Stimulated activated effector memory CD8-positive, alpha-beta T cell treated with anti-CD3 and anti-CD28 coated beads, Interleukin-12 subunit alpha, Interleukin-12 subunit beta, amount 100 ng/mL, for 72 hours (primary cell): ENCODE data around the gene PA2G4.
"Not testable (repeated sequence)": the region's sequence is repeated elsewhere in the genome, so short reads cannot be mapped to it uniquely, and the experiment has no call there.

ENCODE experiments used
- ATAC-seq: fragments of 150-1000 bp; cut with Tn5 transposase; 2 replicates; pipeline ENCODE4 v1.10.0; 2021
- DNase-seq, 2 donors: peaks; one replicate each; pipeline ENCODE4 v3.0.0; 2021 to 2022; ENCODE audit warnings: low spot score in 2 of 2
- H3K27ac Mint-ChIP-seq: one replicate; pipeline ENCODE4 v1.8.0; 2022; ENCODE audit warnings: mild to moderate bottlenecking, mixed read lengths
- H3K36me3 Mint-ChIP-seq: one replicate; pipeline ENCODE4 v1.8.0; 2022; ENCODE audit warnings: mild to moderate bottlenecking, mixed read lengths
- H3K4me1 Mint-ChIP-seq: one replicate; pipeline ENCODE4 v1.8.0; 2022; ENCODE audit warnings: mixed read lengths
- H3K4me3 Mint-ChIP-seq: one replicate; pipeline ENCODE4 v1.8.0; 2022; ENCODE audit warnings: mild to moderate bottlenecking, mixed read lengths
- H3K9me3 Mint-ChIP-seq: one replicate; pipeline ENCODE4 v1.8.0; 2022; ENCODE audit warnings: mixed read lengths

PA2G4 gene

GRCh38 chr12:56152132-56152755 is 47.9 kb downstream of the PA2G4 start, which contains the start of gene MYL6B:
TSS of gene MYL6B (plus strand) at chr12:56152587. CDS start at chr12:56153919, 1,332 bp downstream.
- peak; percentile 85 to 96 for DNase-seq
- H3K9me3 Mint-ChIP-seq, result no peaks in the 10 kb centered on the region
- peak; percentile 96 for ATAC-seq
- peaks cover 54% of the 10 kb centered on the region for H3K4me1 Mint-ChIP-seq
- peak within 1 kb of the TSS; percentile 87 for H3K4me3 Mint-ChIP-seq
- H3K27ac Mint-ChIP-seq, result peak within 1 kb of the TSS; percentile 98
- H3K36me3 Mint-ChIP-seq, result peaks cover 58% of the 10 kb centered on the region

DNA sequence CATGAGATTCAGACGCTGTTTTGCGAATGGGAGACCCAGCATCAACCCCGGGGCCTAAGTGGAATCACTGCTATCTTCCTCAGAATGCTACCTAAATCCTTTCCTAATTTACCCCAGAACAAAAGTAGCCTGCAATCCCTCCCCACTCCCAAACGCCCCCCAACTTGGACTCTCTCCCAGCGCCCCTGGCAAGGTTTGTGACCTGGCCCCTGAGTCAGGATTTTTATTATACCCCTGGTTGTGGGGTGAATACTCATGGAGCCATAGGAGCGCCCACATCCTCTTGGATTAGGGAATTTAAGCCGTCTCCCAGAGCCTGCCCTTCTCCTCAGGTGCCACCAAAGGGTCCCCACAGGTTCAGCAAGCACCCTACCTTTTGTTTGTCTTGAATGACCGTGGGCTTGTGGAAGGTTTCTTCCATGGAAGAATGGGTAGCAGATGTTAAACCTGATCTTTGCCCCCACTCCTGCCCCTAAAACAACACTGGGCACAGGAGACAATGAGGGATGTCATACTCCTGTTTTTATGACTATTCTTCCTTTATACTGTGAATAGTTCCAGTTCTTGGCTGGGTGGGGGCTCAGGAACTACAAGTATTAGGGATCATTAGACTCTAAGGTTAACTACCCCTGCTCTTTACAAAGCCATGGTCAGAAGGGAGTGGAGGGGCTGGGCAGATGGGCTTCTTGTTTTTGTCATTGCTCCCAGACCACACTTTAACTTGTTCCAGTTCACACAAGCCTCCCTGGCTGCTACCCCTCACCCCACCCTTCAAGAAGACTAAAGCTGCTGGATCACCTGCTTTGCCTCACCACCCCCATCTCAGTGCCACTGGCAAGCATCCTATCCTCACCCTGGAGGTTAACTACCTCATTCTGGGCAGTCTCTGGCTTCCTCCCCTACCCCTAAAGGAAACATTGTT is 48.7 kb downstream of the PA2G4 start:
- Mint-ChIP-seq H3K9me3 (no peaks in the 10 kb centered on the region), H3K36me3 (peaks cover 66% of the 10 kb centered on the region), H3K27ac (peak overlapping the region; percentile 98), H3K4me3 (peak overlapping the region; percentile 87), H3K4me1 (peaks cover 62% of the 10 kb centered on the region)
- DNase-seq (no peak), ATAC-seq (no peak)

DNA sequence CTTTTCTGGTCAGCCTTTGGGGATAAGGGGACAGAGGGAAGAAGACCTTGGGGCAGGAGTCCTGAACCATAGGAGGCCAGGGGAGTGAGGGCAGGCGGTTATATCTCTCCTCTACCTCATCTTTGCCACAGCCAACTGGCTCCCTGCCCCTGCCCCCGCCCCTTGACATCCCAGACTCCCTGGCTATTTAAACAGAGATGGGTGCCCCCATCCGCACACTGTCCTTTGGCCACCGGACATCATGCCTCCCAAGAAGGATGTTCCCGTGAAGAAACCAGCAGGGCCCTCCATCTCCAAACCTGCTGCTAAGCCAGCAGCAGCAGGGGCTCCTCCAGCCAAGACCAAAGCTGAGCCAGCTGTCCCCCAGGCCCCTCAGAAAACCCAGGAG is 49.3 kb downstream of the PA2G4 start:
- DNase-seq (no peak), ATAC-seq (no peak)
- Mint-ChIP-seq H3K27ac (peak overlapping the region; percentile 98), H3K4me3 (peak overlapping the region; percentile 87), H3K36me3 (peaks cover 72% of the 10 kb centered on the region), H3K4me1 (peaks cover 66% of the 10 kb centered on the region), H3K9me3 (no peaks in the 10 kb centered on the region)

DNA sequence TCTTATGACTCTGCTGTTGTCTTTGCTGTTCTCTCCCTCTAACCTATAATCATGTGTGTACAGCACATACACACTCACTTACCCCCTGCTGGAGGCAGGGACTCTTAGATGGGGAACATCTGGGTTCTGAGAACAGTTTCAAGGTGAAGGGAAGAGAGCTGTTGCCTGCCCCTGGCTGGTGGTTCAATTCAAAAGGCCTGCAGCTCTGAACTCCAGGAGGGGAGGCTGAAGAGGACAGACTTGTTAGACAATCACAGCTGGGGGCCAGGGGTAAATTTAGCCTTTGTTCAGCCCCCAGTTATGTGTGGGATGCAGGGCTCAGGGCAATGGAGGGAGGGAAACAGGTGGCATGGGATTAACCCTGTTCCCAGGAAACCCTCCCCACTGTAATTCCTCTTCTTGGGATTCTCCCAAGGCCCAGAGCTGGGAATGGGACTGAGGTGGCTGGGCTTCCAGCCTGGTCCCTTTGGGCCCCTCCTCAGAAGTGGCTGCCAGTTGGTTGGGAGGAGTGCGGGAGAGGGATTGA is 50.0 kb downstream of the PA2G4 start:
- H3K4me3 Mint-ChIP-seq, result no peak overlapping the region
- peak overlapping the region; percentile 98 for H3K27ac Mint-ChIP-seq
- peaks cover 72% of the 10 kb centered on the region for H3K4me1 Mint-ChIP-seq
- DNase-seq (no peak), ATAC-seq (no peak)
- no peaks in the 10 kb centered on the region for H3K9me3 Mint-ChIP-seq
- H3K36me3 Mint-ChIP-seq, result peaks cover 79% of the 10 kb centered on the region

GRCh38 chr12:56154818-56155217 is 50.5 kb downstream of the PA2G4 start:
- Mint-ChIP-seq H3K27ac (peak overlapping the region; percentile 98), H3K36me3 (peaks cover 82% of the 10 kb centered on the region), H3K4me3 (no peak overlapping the region), H3K4me1 (peaks cover 77% of the 10 kb centered on the region), H3K9me3 (no peaks in the 10 kb centered on the region)
- DNase-seq, result no peak
- no peak for ATAC-seq

DNA sequence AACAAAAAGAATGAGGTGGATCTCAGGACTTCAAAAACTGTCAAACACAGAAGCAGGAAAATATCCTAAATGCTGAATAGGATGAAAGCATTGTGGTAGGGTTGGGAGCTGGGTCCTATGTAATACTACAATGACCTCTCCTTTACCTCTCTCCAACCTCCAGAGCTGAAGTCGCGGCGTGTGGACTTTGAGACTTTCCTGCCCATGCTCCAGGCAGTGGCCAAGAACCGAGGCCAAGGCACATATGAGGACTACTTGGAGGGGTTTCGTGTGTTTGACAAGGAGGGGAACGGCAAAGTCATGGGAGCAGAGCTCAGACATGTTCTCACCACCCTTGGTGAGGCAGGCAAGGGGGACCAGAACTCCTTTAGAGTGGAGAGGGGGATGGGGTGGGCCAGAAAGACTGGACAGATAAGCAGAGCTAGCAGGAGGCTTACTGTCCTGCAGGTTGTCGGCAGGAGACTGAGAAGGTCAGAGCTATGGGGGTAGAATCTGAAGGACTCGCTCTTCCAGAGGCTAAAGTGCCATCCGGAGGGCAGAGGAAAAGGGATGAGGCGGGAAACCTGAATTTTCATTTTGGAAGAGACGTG is 51.0 kb downstream of the PA2G4 start:
- DNase-seq (no peak), ATAC-seq (no peak)
- Mint-ChIP-seq H3K27ac (peak overlapping the region; percentile 98), H3K4me3 (peak overlapping the region; percentile 6), H3K36me3 (peaks cover 82% of the 10 kb centered on the region), H3K4me1 (peaks cover 79% of the 10 kb centered on the region), H3K9me3 (no peaks in the 10 kb centered on the region)

DNA sequence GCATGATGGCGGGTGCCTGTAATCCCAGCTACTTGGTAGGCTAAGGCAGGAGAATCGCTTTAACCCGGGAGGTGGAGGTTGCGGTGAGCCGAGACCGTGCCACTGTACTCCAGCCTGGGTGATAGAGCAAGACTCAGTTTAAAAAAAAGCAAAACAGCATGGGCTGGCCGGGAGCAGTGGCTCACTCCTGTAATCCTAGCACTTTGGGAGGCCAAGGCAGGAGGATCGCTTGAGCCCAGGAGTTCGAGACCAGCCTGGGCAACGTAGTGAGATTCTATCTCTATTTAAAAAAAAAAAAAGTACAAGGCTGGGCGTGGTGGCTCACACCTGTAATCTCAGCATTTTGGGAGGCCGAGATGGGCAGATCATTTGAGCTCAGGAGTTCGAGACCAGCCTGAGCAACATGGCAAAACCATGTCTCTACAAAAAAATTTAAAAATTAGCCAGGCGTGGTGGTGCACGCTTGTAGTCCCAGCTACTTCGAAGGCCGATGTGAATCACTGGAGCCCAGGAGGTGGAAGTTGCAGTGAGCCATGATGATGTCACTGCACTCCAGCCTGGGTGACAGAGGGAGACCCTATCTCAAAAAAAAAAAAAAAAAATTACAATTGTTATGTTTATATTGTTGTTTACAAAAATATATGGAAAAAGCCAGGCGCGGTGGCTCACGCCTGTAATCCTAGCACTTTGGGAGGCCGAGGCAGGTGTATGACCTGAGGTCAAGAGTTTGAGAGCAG is 52.3 kb downstream of the PA2G4 start:
- ATAC-seq, DNase-seq, H3K9me3 Mint-ChIP-seq: not testable (repeated sequence)
- Mint-ChIP-seq H3K36me3 (peaks cover 82% of the 10 kb centered on the region), H3K27ac (peak overlapping the region; percentile 98), H3K4me3 (peak overlapping the region; percentile 97), H3K4me1 (peaks cover 79% of the 10 kb centered on the region)

DNA sequence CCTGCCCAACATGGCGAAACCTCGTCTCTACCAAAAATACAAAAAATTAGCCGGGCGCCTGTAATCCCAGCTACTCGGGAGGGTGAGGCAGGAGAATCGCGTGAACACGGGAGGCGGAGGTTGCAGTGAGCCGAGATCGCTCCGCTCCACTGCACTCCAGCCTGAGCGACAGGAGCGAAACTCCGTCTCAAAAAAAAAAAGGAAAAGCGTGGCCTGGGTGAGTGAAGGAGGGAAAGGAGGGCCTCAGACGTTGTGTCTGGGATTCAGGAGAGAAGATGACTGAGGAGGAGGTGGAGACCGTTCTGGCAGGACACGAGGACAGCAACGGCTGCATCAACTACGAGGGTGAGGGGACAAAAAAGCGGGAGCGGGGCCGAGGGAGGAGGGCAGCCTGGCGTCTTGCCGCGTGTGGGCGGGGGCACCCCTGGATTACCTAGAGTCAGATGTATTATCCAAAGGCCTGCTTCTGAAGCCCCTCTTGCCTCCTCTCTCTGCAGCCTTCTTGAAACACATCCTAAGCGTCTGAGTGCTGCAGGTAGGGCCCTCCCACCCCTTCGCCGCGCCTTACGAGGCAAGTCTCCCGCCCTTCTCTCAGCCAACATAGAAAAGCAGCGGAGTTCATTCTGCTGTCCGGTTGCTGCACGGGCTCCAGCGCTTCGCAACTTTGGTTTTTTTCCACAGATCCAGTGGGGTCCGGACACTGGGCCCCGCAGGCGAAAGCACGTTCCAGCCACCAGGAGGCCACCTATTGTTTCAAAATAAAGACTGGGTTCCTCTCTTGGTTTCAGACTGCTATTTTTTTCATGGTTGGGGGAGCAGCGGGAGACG is 53.1 kb downstream of the PA2G4 start:
- Mint-ChIP-seq H3K4me3 (peak overlapping the region; percentile 97), H3K36me3 (peaks cover 83% of the 10 kb centered on the region), H3K4me1 (peaks cover 81% of the 10 kb centered on the region), H3K27ac (peak overlapping the region; percentile 98), H3K9me3 (no peaks in the 10 kb centered on the region)
- ATAC-seq, result peak; percentile 56
- DNase-seq, result peak in 1 of 2 donors; percentile 79

GRCh38 chr12:56158029-56158925 is 53.9 kb downstream of the PA2G4 start, which contains the start of gene MYL6:
TSS of gene MYL6 (plus strand) at chr12:56158359. CDS start at chr12:56158402, 43 bp downstream.
- no peaks in the 10 kb centered on the region for H3K9me3 Mint-ChIP-seq
- peaks cover 77% of the 10 kb centered on the region for H3K4me1 Mint-ChIP-seq
- ATAC-seq (peak; percentile 92), DNase-seq (peak; percentile 74 to 93)
- H3K36me3 Mint-ChIP-seq, result peaks cover 91% of the 10 kb centered on the region
- H3K27ac Mint-ChIP-seq, result peak within 1 kb of the TSS; percentile 98
- peak within 1 kb of the TSS; percentile 97 for H3K4me3 Mint-ChIP-seq

- no peak for DNase-seq
- Mint-ChIP-seq H3K4me3 (peak overlapping the region; percentile 97), H3K4me1 (peaks cover 70% of the 10 kb centered on the region), H3K36me3 (peaks cover 98% of the 10 kb centered on the region), H3K9me3 (no peaks in the 10 kb centered on the region), H3K27ac (peak overlapping the region; percentile 98)
- ATAC-seq, result no peak
Measured at GRCh38 chr12:56158926-56159461, 54.6 kb downstream of the PA2G4 start.

- Mint-ChIP-seq H3K36me3 (peaks cover 100% of the 10 kb centered on the region), H3K4me1 (peaks cover 72% of the 10 kb centered on the region), H3K9me3 (no peaks in the 10 kb centered on the region), H3K4me3 (peak overlapping the region; percentile 97), H3K27ac (peak overlapping the region; percentile 98)
- no peak for ATAC-seq
- DNase-seq, result no peak
Measured at GRCh38 chr12:56159482-56160192, 55.3 kb downstream of the PA2G4 start.

GRCh38 chr12:56160193-56160763 is 55.9 kb downstream of the PA2G4 start:
- H3K4me1 Mint-ChIP-seq, result peaks cover 67% of the 10 kb centered on the region
- H3K9me3 Mint-ChIP-seq, result no peaks in the 10 kb centered on the region
- H3K27ac Mint-ChIP-seq, result peak overlapping the region; percentile 98
- peaks cover 100% of the 10 kb centered on the region for H3K36me3 Mint-ChIP-seq
- peak in 1 of 2 donors; percentile 34 for DNase-seq
- peak; percentile 60 for ATAC-seq
- H3K4me3 Mint-ChIP-seq, result peak overlapping the region; percentile 97
